Breast epithelium (tissue), 3 donors: ENCODE results near the gene SAMD11.

ENCODE experiments used
- POLR2A ChIP-seq: fragments of 450-650 bp; IDR thresholded peaks from one replicate; pipeline ENCODE4 v1.6.1; 2016; ENCODE audit warnings: antibody characterized with exemption, mild to moderate bottlenecking, moderate library complexity
- POLR2AphosphoS5 ChIP-seq, 3 donors: sonication (generic); formaldehyde crosslinking; IDR thresholded peaks; one replicate each; pipeline ENCODE4 v1.6.1; 2017; ENCODE audit warnings: antibody characterized with exemption in 3 of 3
- TF ChIP-seq, protein P1 (sequence below), 3 donors: fragments of 450-650 bp; IDR thresholded peaks; one replicate each; pipeline ENCODE4 v1.5.1; 2016 to 2017; ENCODE audit warnings: antibody characterized with exemption in 3 of 3, mild to moderate bottlenecking in 3 of 3, moderate library complexity in 3 of 3

DNA sequence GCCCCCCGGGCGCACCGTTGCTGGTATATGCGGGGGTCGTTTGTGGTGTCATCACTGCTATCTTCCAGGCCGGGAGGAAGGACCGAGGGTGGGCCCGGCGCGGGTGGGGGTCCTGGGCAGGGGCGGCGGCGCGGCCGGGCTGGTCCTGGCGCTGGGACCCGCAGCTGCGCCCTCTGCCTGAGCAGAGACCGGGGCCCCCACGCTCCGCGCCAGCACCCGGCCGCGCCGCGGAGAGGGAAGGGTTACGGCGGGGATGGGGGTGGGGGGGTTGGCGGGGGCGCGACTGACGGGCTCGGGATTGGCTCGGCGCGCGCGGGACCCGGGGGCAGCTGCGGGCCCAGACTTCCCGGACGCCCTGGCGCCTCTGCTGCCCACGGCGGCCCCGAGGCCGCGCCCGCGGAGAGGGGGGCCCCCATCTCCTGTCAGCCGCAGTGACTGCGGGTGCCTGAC lies 13.8 kb upstream of the SAMD11 start:
- no peak for TF ChIP-seq POLR2AphosphoS5 (IDR thresholded peaks at IDR 0.05)
- TF ChIP-seq, protein P1, sequence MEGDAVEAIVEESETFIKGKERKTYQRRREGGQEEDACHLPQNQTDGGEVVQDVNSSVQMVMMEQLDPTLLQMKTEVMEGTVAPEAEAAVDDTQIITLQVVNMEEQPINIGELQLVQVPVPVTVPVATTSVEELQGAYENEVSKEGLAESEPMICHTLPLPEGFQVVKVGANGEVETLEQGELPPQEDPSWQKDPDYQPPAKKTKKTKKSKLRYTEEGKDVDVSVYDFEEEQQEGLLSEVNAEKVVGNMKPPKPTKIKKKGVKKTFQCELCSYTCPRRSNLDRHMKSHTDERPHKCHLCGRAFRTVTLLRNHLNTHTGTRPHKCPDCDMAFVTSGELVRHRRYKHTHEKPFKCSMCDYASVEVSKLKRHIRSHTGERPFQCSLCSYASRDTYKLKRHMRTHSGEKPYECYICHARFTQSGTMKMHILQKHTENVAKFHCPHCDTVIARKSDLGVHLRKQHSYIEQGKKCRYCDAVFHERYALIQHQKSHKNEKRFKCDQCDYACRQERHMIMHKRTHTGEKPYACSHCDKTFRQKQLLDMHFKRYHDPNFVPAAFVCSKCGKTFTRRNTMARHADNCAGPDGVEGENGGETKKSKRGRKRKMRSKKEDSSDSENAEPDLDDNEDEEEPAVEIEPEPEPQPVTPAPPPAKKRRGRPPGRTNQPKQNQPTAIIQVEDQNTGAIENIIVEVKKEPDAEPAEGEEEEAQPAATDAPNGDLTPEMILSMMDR (IDR thresholded peaks at IDR 0.05), result no peak
- TF ChIP-seq POLR2A, result no peak
